GM12891 (cell line): ENCODE results near the gene CDK6.

Experiments
- PAX5 ChIP-seq: IDR thresholded peaks from 2 replicates; pipeline ENCODE4 v1.6.1; 2011; ENCODE audit warnings: low read length, moderate library complexity, mild to moderate bottlenecking; ENCODE audit not compliant: insufficient read depth, severe bottlenecking
- POLR2A ChIP-seq: IDR thresholded peaks from 2 replicates; pipeline ENCODE4 v1.6.1; 2011; ENCODE audit warnings: low read depth, low read length, control low read depth
- POLR2AphosphoS5 ChIP-seq: IDR thresholded peaks from 2 replicates; pipeline ENCODE4 v1.6.1; 2011; ENCODE audit warnings: low read depth, low read length, control low read depth
- SPI1 ChIP-seq: IDR thresholded peaks from 2 replicates; pipeline ENCODE4 v1.6.1; 2011; ENCODE audit warnings: low read depth, low read length, control low read depth
- TAF1 ChIP-seq: IDR thresholded peaks from 2 replicates; pipeline ENCODE4 v1.6.1; 2011; ENCODE audit warnings: low read depth, low read length, control low read depth

DNA sequence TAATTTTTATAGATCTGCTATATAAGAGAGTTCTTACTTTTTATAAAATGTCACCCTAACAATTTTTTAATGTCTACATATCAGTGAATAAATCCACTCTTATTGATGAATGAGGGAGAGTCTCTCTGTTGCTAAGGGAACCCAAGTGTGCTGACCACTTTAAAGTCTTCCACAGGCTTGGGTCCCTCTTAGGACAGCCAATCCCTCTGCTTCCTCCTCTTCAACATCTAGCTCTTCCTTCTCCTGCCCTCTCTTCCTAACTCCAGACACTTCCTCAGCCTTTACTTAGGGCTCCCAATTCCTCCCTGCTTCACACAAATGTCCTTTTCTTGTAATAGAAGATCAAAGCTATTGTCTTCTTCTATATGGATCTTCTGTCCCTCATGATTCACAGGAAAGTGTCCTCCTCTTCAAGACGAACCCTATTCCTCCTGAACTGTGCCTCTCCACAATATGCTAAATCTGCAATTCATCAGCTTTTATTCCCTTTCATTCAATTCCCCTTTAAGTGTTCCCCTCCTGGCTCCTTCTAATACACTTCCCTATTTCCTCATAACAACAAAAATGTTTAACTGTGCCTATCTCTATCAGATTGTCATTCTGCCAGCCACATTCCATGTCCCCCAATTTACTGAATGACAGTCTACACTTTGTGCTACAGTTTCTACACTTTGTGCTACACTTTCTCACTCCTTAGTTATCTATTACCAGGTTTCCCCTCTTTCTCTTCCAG lies 37.7 kb downstream of the CDK6 start:
- TF ChIP-seq POLR2AphosphoS5 (no peak), POLR2A (no peak), TAF1 (no peak), PAX5 (no peak), SPI1 (no peak)
